Left renal cortex interstitium (tissue), 4 donors: Measurements from ENCODE around the gene DGKH. TPM values are rescaled to one million over a fixed set of nuclear protein-coding genes. Genes with fewer than 3 reads are reported as not detected.
A peak's percentile ranks its signal among the peaks of the same experiment; 100 is the strongest.
"Not testable (repeated sequence)": the region's sequence is repeated elsewhere in the genome, so short reads cannot be mapped to it uniquely, and the experiment has no call there.

Experiments used
- DNase-seq, 4 donors: peaks; one replicate each; pipeline ENCODE4 v3.0.0-alpha.2; 2013; ENCODE audit warnings: low read depth in 4 of 4, low spot score in 2 of 4, missing footprints in 1 of 4
- polyA plus RNA-seq, 4 donors: library from polyadenylated mRNA; unstranded; fragments of 120-200 nt; gene quantifications; one replicate each; pipeline ENCODE4 v1.2.1, GENCODE V29; 2013; ENCODE audit not compliant: insufficient read length in 4 of 4

DGKH gene
- polyA plus RNA-seq, 4 donors, result 4.2 to 11.4 (median 6.7) TPM

- DNase-seq, result no peak
Observed at GRCh38 chr13:42108217-42108616, 59.8 kb downstream of the DGKH start.

GRCh38 chr13:42109957-42110356 is 61.5 kb downstream of the DGKH start:
- no peak for DNase-seq

- peak; percentile 41 to 71 (median 60) for DNase-seq
Observed at GRCh38 chr13:42110410-42111155, 62.1 kb downstream of the DGKH start.

GRCh38 chr13:42112864-42113263 is 64.4 kb downstream of the DGKH start:
- no peak for DNase-seq

- no peak for DNase-seq
Observed at GRCh38 chr13:42113478-42113877, 65.0 kb downstream of the DGKH start.

- no peak for DNase-seq
Observed at GRCh38 chr13:42114278-42114677, 65.8 kb downstream of the DGKH start.

- DNase-seq, result no peak
Observed at GRCh38 chr13:42114912-42115311, 66.5 kb downstream of the DGKH start.

GRCh38 chr13:42116225-42116624 is 67.8 kb downstream of the DGKH start:
- DNase-seq, result no peak

- no peak for DNase-seq
Observed at GRCh38 chr13:42119041-42119440, 70.6 kb downstream of the DGKH start.

GRCh38 chr13:42119875-42120274 is 71.4 kb downstream of the DGKH start:
- DNase-seq, result no peak

- DNase-seq, result no peak
Observed at GRCh38 chr13:42123600-42123999, 75.2 kb downstream of the DGKH start.

- DNase-seq, result no peak
Observed at GRCh38 chr13:42125046-42125445, 76.6 kb downstream of the DGKH start.

GRCh38 chr13:42127047-42127446 is 78.6 kb downstream of the DGKH start:
- no peak for DNase-seq

GRCh38 chr13:42129033-42129432 is 80.6 kb downstream of the DGKH start:
- no peak for DNase-seq

- DNase-seq, result no peak
Observed at GRCh38 chr13:42136518-42136917, 88.1 kb downstream of the DGKH start.

- DNase-seq, result no peak
Observed at GRCh38 chr13:42137856-42138537, 89.5 kb downstream of the DGKH start.

GRCh38 chr13:42140494-42140893 is 92.0 kb downstream of the DGKH start:
- DNase-seq, result no peak

GRCh38 chr13:42141052-42141451 is 92.6 kb downstream of the DGKH start:
- DNase-seq, result not testable (repeated sequence)

GRCh38 chr13:42146359-42146758 is 97.9 kb downstream of the DGKH start:
- no peak for DNase-seq

- DNase-seq, result no peak
Observed at GRCh38 chr13:42148538-42148937, 100.1 kb downstream of the DGKH start.

- DNase-seq, result no peak
Observed at GRCh38 chr13:42149136-42149535, 100.7 kb downstream of the DGKH start.

GRCh38 chr13:42151781-42152180 is 103.3 kb downstream of the DGKH start:
- DNase-seq, result no peak
